ENCODE measurements around the gene TMEM221.

Gene TMEM221

DNA sequence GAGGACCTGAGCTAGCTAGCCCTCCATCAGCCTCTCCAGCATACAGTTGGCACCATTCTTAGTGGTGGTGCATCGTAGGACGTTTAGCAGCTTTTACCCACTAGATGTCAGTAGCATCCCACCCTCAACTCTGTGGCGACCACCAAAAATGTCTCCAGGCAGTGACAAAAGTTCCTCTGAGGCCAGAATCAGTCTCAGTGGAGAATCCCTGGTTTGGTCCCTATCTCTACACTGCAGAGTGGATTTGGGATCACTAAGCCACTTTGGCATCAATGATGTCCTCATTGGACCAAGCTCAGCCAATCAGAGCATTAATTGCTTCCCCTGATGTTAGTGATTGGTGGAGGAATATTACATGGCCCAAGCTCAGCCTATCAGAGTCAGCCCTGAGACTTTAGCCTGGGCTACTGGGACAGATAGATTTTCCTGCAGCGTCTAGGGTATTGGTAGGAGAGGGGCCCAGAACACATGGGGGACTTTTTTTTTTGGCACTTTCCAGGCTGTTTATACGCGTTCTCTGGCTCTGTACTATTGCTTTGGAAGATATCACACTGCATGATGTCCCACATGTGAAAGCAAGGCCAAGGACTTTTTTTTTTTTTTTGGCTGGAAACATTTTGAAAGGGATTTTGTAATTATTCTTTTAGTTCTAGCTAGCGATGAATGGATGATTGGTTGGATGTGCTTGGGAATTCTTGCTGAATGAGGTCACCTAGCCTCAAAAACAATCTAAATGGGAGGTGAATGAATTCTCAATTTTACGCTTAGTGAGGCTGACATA is 7.0 kb downstream of the TMEM221 start:
- no peak for DNase-seq (ENCODE audit: low spot score)

DNA sequence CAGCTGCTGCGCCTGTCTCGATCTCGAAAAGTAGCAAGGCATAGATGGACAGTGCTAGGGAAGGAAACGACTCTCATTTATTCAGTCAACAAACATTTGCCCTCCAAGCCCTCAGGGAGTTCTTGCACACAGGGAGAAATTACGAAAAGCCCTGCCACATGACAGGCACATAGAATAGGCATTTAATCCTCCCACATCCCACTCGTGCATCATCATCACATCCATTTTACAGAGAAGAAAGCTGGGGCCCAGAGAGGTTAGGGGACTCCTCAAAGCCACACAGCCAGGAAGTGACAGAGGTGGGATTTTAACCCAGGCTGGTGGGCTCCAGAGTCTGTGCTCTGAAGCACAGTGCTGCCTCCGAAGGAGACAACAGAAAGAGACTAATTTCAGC is 11.6 kb downstream of the TMEM221 start:
- no peak for DNase-seq (ENCODE audit: low spot score)

DNA sequence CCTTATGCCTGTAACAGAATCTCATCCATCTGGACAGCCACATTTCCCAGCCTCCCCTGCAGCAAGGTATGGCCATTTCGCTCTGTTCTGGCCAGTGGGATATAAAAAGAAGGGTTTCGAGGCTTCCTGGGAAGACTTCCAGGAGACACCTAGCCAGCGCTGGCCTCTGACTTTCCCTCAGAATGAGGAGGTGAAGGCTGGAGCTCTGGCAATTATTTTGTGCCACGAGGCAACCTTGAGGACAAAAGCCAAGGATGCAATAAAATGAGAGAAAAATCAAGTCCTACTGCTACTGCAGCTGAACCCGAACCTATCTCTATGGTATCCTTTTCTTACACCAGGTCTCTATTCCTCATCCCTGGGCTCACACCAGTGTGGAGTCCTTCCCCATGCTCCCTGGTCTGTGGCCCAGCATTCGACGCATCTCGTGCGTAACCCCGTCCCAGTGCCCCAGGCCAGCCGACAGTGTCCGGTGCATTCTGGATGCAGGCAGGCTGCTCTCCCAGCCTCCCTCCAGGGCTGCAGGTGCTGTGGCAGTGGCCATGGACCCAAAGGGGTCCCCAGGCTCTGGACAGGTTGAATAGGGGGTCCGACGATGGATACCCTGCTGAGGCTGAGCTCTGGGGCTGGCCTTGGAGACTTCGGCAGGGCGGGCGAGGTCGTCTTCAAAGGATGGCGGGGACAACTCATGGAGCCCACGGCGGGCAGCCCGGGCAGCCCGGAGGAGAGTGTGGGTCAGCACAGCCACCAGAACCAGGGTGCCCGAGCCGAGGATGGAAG is 12.2 kb downstream of the TMEM221 start:
- no peak for DNase-seq (ENCODE audit: low spot score)

DNA sequence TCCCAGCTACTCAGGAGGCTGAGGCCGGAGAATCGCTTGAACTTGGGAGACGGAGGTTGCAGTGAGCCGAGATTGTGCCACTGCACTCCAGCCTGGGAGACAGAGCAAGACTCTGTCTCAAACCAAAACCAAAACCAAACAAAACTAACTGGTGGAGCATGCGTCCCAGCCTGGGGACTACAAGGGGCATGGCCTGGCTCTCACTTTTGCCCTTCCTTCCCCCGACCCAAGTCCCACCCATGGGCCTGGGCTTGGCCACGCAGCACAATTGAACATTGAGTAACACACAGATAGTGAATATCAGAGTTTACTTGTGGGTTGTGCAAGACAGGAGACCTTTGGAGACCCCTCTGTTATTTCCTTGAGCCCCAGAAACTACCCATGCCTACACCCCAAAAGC is 13.2 kb downstream of the TMEM221 start:
- no peak for DNase-seq (ENCODE audit: low spot score)

DNA sequence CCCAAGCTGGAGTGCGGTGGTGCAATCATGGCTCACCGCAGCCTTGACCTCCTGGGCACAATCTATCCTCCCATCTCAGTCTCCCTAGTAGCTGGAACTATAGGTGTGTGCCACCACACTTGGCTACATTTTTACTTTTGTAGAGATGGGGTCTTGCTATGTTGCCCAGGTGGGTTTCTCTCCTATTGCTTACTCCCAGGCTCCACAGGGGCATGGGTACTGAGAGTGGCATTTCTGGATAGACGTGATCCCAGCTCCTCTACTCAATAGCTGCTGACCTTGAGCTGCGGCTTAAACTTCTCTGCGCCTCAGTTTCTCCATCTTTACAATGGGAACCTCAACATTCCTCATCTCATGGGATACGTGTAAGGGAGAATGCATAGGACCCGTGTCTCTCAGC is 17.1 kb downstream of the TMEM221 start:
- DNase-seq (ENCODE audit: low spot score): no peak

DNA sequence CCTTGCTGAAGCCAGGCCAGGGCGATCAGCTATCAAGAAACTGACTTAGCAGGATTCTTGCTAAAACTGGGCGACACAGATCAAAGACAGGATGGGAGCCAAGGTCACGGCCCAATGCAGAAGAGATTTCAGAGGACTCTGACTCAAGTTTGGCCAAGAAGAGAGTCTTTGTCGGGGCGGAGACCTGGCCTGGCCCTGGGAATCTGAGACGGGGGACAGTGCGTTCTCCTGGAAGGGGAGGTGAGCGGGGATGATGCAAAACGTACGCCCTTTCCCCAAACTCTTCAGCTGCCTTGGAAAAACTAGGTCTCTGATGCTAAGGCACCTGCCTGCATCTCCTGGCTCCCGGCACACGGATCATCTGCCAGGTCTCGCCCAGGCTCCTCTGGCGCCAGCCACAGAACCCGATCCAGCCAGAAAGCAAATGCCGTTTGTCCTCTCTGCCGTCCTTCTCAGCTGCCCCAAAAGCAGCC is 18.8 kb downstream of the TMEM221 start:
- no peak for DNase-seq (ENCODE audit: low spot score)

DNA sequence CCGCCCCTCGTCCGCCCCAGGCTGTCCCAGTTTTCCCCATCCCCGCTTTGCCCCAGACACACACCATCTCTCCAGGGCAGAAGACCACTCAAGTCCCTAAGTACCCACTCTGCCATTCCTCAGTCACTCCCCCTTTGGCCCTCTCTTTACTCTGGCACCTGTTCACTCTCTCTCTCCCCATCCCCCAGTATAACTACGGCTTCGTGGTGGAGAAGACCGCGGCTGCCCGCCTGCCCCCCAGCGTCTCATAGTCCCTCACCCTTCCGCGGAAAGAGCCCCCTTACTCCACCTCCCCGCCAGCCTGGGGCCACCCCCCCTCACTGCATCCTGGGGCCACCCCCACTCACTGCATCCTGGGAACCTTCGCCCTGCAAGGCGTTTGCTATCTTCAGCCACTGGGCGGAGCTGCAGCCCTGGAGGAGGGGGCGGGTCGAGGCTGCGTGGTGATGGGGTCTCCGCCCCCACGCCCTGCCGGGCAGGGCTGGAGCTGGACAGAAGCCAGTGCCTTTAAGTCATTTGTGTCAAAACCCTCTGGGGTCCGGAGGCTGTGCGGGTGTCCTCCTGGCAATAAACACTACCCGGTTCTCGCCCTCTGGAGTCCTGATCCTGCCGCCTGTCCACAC is 23.6 kb downstream of the TMEM221 start:
- DNase-seq (ENCODE audit: low spot score): no peak

DNA sequence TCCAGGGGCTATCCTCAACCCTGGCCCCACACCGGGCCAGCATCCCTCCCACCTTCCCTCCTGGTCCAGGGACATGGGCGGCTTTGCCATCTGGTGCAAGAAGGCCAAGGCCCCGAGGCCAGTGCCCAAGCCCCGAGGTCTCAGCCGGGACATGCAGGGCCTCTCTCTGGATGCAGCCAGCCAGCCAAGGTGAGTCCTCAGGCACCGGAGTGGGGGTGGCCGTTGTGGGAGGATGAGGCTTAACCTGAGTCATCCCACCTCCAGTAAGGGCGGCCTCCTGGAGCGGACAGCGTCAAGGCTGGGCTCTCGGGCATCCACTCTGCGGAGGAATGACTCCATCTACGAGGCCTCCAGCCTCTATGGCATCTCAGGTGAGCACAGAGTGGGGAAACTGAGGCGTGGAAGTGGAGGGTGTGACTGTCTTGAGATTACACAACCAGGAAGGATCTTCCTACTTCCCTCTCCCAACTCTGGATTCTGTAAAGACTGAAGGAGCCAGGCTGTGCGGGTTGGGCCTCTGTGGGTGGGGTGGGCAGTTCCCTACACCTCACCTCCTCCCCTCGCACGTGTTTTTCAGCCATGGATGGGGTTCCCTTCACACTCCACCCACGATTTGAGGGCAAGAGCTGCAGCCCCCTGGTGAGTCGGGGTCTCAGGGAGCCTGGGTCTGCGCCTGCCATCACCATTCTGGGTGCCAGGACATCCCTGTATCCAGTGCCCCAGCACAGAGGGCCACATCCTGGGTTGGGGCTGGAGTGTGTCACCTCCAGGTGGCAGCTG is 24.8 kb downstream of the TMEM221 start:
- DNase-seq (ENCODE audit: low spot score): no peak

DNA sequence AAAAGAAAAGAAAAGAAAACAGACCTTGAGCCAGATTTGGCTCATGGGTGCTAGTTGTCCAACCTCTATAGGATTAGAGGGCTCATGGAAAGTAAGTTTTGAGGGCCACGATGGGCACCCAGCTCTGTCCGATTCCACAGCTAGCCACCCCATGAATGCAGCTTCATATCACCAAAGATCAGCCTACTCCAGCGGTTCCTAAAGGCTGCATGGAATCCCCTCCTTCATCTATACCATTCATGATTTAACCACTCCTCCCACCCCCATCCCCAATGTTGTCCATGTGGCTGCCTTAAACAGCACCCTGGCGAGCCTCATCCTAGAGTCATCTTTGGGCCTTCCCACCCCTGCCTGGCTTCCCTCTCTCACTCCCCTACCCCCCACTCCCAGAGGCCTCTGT is 26.5 kb downstream of the TMEM221 start:
- no peak for DNase-seq (ENCODE audit: low spot score)

DNA sequence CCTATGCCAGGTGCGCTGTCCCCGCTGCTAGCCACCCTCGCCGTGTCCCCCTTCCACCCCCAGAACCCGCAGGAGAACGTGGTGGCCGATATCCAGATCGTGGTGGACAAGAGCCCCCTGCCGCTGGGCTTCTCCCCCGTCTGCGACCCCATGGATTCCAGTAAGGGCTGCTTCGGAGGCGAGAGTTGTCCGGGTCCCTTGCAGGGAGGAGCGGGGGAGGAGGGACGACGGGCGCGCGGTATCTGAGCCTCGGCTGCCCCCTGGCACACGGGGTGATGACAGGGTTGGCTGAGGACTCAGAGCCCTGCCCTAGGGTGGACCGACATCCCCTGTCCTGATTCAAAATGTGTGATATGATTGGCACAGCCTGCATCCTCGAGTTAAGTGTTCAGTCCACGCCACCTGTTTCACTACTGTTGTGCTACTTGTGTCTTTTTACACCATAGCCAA is 28.0 kb downstream of the TMEM221 start:
- DNase-seq (ENCODE audit: low spot score): peak; percentile 36

DNA sequence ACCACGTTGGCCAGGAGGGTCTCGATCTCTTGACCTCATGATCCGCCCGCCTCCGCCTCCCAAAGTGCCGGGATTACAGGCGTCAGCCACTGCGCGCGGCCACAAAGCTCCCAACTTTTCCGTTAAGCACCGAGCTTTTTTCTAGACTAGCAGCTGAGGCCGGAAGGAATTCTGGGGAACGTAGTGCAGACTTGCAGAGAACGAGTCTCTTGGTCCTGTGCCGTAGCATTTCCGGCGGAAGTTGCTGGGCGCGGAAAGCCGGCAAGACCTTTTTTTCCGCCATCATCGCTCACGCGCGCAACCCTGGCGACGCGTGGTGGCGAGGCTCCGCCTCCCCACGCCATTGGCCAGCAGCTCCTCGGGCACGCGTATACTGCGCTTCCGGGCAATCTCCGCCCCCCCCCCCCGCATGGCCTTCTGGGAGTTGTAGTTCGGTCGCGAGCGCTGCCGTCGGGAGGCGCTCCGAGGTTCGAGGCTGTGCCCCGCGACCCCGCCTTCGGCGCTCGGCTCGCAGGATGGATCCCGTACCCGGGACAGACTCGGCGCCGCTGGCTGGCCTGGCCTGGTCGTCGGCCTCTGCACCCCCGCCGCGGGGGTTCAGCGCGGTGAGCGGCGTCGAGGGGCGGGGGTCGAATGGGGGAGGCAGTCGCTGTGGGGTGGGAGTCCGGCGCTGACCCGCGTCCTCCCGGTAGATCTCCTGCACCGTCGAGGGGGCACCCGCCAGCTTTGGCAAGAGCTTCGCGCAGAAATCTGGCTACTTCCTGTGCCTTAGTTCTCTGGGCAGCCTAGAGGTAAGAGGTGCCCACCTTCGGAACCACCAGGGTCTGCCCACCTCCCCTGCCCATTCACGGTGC is 28.6 kb downstream of the TMEM221 start, which contains the start of gene MVB12A:
Gene MVB12A, plus strand, starts transcription at position 427 of the 854 bp plus-strand sequence. Its CDS starts 89 bp downstream, at position 516.
- DNase-seq (ENCODE audit: low spot score): peak; percentile 99

DNA sequence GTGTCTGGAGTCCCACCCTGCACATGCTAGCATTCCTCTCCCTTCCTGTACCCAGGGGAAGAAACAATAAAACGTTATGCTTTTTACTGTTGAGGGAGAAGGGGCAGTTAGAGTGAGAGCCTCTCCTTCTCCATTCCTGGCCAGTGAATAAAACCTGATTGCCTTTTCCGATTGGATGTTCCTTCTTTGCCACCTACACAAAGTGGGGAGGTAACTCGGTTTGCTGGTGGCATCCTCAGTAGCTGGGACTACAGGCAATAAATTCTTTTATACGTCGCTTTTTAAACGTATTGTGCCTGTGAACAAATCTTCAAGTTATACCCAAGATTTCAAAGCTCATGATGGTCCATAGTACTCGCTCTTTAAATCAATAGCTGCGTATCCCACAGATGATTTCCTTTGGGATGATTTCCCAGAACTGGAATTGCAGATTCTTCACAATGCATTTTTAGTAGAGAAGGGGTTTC is 29.3 kb downstream of the TMEM221 start:
- no peak for DNase-seq (ENCODE audit: low spot score)

DNA sequence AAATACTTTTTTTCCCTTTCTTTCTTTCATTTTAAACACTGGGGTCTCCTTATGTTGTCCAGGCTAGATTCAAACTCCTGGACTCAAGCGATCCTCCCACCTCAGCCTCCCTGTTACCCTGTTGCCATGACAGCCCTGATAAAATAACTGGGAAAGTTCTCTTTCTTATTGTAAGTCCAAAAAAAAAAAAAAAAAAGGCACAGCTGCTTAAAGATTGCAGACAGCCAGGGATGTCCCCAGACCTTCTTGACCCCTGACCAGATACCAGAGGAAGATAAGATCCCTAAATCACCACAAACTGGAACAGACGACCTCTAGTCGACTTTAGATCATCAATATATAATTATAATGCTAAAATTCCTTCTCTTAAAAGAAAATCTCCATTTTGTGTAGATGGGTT is 29.8 kb downstream of the TMEM221 start:
- DNase-seq (ENCODE audit: low spot score): no peak

DNA sequence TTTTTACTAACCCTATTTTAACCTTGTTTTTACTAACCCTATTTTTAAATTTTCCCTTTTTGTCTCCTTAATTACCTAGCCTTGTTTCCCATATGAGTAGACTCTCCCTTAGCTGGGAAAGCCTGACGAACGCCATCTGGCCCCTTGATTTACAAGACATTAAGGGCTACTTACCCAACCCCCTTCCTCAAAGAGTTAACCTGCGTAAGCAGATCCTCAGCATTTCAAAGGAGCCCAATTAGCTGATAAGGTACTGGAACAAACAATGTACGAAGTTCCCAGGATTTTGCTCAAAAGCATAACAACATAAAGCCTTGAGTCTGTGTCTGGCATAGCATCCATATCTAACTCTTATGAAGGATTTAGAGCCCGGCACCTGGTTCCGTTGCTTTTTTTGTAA is 33.3 kb downstream of the TMEM221 start:
- DNase-seq (ENCODE audit: low spot score): no peak

DNA sequence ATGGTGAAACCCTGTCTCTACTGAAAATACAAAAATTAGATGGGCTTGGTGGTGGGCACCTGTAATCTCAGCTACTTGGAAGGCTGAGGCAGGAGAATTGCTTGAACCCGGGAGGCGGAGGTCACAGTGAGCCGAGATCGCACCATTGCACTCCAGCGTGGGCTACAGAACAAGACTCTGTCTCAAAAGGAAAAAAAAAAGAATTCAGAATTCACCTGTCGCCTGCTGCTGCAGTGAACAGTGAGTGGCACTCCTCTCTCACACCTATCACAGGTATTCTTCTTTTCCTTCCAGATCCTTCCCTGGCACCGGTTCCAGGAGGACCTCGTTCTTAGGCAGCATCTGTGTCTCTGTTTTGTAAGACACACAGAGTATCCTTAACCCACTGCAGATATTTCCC is 34.4 kb downstream of the TMEM221 start:
- DNase-seq (ENCODE audit: low spot score): no peak

DNA sequence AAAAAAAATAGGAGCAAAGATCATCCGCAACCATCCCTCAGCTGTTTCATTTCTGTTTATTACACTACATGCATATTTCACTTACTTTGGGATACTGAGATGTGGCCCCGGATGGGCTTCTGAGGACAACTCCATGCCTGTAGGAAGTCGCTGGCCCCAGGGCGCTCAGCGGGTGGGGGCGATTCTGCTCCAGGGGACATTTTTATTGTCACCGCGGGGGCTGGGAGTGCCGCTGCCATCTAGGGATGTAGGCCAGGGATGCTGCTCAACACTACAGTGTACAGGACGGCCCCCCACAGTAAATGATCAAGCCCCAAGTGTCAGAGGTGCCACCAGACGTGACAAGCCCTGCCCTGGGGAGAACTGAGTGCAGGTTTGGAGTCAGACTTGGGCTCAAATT is 36.7 kb downstream of the TMEM221 start:
- DNase-seq (ENCODE audit: low spot score): no peak

DNA sequence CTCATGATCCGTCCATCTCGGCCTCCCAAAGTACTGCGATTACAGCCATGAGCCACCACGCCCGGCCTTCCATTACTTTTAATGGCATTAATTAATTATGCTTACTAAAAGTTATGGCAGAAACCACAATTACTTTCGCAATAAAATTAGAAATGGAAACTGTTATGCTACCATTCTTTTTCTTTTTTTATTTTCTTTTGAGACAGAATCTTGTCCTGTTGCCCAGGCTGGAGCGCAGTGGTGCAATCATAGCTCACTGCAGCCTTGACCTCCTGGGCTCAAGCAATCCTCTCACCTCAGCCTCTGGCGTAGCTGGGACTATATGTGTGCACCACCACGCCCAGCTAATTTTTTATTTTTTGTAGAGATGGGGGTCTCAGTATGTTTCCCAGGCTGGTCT is 38.5 kb downstream of the TMEM221 start:
- DNase-seq (ENCODE audit: low spot score): no peak

DNA sequence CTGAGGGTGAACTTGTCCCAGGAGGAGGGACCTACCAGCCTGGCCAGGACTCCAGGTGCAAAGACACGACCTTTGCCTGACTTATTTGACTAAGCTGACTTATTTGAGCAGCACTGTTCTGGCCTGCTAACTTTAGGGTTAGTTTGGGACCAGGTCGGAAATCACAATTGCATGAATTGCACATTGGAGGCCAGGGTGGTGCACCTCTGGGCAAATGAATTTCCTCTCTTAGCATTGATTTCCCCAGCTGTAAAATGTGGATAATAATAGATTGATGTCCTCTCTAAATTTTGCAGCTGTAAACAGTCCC is 41.6 kb downstream of the TMEM221 start:
- DNase-seq (ENCODE audit: low spot score): no peak

DNA sequence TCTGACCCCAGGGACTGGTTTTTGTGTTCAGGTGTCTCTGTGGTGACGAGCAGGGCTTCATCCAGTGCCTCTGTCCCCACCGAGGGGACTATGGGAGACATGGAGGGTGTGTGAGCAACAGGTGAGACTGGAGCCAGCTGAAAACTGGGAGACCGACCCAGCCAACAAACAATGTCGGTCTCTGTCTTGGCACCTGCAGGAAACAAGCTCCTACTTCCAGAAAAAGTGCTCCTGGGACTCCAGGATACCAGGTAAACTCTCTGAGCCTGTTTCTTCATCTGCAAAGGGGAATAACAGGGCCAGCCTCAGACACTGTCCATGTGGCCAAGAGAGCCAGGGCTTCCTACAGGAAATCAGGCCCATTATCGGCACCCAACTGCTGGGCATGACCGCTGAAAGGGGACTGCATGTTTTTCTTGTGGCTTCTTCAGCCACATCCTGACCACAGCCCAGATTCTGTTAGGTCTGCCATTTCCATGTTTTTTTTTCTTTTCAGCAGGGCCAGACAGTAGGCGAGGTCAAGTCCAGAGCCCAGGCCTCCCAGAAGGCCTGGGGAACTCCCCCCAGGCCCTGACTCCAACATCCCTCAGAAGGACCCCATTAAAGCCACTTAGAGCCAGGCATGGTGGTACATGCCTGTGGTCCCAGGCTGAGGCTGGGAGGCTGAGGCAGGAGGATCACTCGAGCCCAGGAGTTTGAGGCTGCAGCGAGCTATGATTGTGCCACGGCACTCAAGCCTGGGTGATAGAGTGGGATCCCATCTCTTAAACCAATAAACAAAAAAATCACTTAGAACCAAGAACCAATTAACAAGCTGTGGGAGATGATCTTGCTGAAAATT is 42.2 kb downstream of the TMEM221 start:
- DNase-seq (ENCODE audit: low spot score): no peak
